Activated CD4-positive, CD25-positive, alpha-beta regulatory T cell (primary cell): ENCODE measurements around the gene EBF4.
"Not testable (repeated sequence)": the region's sequence is repeated elsewhere in the genome, so short reads cannot be mapped to it uniquely, and the experiment has no call there.

Experiments
- DNase-seq, 4 experiments: peaks; one replicate each; lab custom pipeline; 2025; lab: John Stamatoyannopoulos, UW

Gene EBF4

DNA sequence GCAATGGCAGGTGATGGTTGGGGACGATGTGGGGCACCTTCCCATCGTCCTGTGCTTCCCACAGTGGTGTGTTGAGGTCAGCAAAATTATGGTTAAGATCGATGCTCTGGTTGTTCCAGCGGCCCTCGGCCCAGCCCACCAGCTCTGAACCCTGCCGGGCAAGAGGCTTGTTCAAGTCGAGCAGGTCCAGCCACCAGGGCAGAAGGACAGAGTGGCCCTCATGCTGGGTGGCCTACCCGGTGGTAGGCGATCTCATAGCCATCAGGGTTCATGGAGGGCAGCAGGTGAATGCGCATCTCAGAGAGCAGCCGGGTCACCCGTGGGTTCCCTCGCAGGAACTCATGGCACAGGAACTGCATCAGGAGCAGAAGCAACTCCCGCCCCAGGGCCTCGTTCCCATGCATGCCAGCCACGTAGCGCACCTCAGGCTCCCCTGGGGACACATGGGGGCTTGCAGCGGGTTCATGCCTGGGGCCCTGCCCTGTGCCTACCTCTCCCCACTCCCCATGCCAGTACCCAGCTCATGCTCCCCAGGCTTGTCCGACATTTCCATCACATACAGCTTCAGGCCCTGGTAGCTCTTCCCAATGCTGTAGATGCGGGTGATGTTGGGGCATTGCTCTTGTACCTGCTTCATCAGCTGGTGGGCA, 103.6 kb downstream of the EBF4 start:
- DNase-seq, result no peak

DNA sequence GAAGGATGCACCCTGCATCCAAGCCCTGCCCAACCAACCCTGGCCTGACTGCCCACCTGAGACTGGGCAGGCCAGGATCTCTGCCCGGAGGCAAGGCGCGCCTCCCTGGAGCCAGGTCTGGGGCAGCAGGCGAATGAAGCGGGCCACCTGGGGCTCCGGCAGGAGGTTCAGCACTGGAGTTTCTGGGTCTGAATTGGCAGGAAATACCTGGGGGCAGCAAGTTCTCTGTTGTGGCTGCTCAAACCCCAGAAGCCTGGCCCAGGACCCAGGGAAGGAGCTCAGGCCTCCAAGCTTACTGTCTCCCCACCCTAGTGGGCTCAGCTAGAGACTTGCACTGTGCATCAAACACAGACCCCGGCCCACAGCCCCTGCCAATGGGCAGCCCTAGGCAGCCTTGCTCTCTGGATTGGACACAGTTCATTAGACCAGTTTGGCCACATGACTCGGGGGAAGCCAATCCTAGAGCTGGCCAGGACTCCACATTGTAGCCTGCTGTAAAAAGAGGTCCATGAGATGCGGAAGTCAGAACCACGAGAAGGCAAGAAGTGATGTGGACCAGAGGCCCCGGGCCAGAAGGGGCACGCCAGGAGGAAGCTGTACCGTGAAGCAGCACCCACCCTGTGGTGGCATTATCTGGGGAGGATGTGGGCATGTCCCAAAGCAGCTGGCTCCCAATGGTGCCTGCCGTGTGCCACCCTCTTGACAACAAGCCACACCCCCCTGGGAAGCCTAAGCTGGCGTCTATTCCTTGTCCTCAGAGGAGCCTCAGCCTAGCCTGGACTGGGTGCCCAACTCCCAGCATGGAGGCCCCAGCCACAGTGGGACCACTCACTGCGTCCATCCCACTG, 104.8 kb downstream of the EBF4 start:
- no peak for DNase-seq

DNA sequence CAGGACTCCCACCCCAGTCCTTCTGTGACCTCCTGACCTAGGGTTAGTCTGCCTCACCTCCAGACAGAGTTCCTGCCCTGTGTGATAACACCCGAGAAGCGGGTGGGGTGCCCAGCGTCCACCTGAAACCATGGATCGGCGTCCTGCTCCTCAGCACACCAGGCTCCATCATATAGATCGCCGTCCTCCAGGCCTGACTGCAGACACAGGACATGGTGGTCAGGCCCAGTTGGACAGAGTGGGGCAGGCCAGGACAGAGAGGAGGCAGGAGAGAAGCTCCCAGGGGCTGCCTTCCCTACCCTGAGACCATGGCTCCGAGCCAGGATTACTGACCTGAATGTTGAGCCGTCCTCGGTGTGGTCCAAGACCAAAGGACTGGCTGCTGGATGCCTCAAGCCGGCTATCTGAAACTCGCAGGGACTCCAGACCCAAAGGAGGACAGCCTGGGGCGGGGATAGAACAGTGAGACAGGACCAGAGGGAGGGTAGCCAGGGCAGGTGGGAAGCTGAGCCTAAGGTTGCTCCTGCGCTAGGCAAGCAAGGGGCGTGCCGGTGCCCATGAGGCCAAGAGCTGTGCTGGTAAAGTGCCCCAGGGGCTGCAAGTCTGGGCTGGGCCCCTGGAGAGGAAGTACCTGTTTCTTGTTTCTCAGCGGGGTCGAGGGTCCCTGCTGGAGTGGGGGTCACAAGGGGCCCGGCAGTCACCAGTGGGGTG, 105.7 kb downstream of the EBF4 start:
- no peak for DNase-seq

DNA sequence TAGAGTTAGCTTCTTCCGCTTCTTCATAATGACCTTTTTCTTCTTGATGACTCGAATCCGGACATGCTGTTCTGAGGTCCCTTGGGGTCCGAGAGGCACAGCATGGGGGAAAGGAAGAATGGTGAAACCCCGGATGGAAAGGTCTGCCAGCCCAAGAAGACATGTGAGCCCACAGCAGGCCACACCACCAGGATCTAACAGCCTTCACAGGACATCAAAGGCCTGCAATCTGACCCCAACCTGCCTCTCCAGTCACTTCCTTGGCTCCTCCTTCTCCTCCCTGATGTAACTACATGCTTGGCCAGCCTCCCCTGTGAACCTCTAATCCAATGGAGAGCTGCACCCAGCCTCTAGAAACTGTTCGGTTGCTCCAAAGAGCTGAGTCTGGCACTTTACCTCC, 106.2 kb downstream of the EBF4 start:
- no peak for DNase-seq

GRCh38 chr20:2799271-2799670, 106.7 kb downstream of the EBF4 start:
- no peak for DNase-seq

DNA sequence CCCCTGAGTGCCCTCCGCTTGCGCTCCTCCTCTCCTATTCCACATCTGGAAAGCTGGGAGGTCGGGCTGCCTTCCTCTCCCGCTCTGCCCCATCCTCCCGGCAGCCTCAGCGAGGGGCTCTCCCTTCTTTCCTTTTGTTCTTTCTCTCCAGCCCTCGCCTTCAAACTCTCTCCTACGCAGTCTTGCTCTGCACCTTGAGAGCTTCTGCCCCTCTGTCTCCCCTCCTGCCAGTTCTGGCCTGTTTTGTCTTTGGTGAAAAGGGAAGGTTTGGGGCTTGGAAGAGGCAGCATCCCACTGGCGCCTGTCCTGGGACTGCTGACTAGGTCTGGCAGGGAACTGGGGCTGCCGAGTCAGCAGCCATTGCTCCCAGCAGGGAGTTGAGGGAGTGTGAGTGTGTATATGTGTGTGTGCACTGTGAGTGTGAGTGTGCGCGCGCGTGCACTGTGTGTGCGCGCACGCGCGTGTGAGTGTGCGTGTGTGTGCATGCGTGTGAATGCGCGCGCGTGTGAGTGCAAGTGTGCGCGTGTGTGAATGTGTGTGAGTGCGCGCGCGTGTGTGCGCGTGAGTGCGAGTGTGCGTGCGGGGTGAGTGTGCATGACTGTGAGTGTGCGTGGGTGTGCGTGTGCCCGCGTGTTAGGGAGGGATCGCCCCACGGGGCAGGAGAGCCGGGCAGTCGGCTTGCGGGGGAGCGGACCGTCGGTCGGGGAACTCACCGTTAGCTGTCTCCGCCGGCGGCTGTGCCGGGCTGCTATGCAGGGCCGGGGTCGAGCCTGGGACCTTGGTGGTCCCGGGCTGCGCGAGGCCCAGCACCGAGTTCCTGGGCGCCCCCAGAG, 107.3 kb downstream of the EBF4 start:
- no peak for DNase-seq

DNA sequence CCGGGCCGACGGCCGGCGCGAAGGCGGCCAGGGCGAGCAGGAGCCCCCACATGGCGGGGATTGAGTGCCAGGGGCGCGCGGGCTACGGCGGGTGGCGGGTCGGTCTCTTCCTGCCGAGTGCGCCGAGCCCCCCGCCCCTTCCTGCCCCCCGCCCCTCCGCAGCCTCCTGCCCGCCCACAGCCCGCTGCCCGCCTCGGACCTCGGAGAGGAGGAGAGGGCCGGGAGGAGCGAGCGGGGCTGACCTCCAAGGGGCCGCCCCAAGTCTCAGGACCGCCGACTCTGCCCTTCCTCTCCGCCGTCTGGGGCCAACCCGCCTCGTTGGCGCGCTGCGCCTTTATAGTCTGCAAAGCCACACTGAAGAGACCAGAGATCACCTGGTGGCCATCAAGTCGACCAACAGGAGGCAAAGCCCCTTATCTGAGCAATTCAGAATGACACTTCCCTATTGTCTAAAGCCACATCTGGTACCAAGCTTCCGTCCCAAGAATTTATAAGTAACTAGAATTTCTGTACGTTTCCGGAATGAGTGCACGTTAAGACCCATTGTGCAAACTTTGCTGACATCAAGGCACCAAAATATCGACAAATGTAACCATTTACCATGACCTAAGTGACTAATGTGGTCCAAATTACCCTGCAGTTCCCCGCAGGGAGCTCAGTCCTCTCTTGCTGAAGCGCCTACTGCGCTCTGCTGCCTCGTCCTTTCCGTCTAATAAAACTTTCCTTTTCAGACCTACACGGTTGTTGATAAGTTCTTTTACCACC, 108.1 kb downstream of the EBF4 start, which contains the start of gene CPXM1:
TSS of gene CPXM1 (minus strand) at position 107 of the 765 bp plus-strand sequence. CDS start at position 52, 55 bp downstream.
- no peak for DNase-seq

DNA sequence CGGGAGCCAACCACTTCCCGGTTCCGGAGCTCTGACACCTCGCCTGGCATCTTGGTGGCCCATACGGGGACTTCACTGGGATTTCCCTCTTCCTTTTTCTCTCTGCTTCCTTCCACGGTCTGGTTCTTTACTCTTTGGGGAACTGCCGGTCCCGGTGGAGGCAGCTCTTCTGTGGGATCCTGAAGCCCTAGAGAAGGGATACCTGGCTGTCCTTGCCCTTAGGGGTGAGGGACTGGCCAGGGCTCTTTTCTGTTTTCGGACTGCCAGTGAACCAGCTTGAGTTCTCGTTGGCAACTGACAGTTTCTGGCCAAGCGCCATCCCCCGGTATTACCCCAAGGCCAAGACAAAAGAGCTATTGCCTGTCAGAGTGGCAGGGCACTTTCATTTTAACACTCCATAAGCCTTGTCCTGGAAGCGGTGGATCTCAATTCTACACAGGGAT, 108.7 kb downstream of the EBF4 start:
- DNase-seq, result no peak

DNA sequence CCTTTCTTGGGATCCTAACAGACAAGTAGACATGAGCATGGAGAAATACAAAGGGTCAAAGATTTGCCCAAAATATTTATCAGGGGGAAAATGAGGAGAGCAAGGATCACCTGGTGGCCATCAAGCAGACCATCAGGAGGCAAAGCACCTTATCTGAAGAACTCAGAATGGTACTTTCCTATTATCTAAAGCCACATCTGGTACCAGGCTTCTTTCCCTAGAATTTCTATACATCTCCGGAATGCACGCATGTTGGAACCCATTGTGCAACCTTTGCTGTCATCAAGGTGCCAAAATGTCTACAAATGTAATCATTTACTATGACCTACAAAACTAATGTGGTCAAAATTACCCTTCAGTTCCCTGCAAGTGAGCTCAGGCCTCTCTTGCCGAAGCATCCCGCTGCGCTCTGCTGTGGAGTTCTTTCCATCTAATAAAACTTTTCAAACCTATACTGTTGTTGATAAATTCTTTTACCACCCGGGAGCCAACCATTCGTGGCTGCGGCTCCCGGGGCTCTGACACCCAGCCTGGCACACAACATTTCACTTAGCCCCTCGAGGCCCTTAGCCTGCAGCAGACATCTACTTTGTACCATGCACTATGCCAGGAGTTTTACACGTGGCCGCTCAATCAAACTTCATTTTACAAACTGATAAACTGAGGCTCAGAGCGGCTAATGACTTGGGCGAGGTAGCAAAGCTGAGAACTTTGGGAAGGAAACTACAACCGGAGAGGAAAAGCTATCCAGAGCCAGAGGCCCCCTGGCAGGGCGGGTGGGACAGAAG, 111.7 kb downstream of the EBF4 start:
- DNase-seq, result no peak

DNA sequence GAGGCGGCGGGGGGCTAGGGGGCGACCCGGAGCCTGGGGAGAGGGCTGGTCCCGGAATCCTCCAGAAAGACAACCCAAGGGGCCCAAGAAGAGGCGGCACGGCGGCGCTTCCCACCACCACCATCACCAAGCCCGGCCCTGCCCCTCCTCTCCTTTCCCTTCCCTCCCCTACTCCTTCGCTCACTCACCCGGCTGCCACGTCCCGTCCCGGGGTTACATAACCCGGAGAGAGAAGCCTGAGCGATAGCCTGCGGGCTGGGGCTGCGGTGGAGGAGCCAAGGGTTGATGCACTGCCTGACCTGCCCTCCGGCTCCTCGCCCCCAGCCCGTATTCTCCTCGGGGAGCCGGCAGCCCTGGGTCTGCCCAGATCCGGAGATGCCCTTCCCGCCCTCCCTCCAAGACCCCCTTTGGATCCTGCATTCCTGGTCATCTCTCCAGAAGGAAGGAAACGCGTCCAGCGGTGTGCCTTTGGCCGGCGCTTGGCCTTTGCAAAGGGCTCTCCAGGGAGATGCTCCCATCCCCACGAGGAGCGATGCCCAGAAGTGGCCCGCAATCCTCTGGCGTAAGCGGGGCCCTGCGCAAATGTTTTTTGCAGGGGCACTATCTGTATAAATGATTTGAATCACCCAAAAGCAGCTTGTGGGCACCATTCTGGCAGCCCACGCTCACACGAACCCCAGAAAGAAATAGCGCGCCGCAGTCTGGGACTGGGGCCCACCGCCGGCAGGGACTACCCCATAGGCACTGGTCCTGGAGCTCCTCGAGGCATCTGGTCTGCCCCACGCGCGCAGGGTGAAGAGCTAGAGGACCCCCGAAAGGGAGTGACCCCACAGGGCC, 112.5 kb downstream of the EBF4 start:
- no peak for DNase-seq

GRCh38 chr20:2805689-2806350, 113.2 kb downstream of the EBF4 start:
- no peak for DNase-seq

DNA sequence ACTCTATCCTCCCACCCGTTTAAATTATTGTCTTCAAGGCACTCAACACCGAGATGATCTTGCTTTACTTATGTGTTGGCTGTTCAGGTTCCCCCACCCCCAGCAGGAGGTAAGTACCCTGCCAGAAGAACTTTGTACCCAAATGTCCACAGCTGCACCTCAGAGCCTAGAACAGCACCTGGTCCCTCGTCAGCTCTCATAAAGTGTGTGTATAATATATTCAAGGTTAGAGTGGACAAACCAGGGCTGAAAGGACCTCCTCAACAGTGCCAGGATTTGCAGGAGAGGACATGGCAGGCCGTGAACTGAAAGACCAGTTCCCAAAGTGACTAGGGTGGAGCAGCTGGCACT, 113.7 kb downstream of the EBF4 start:
- DNase-seq, result no peak

GRCh38 chr20:2807019-2807418, 114.4 kb downstream of the EBF4 start:
- no peak for DNase-seq

- not testable (repeated sequence) for DNase-seq
Measured at GRCh38 chr20:2807929-2808328, 115.3 kb downstream of the EBF4 start.

DNA sequence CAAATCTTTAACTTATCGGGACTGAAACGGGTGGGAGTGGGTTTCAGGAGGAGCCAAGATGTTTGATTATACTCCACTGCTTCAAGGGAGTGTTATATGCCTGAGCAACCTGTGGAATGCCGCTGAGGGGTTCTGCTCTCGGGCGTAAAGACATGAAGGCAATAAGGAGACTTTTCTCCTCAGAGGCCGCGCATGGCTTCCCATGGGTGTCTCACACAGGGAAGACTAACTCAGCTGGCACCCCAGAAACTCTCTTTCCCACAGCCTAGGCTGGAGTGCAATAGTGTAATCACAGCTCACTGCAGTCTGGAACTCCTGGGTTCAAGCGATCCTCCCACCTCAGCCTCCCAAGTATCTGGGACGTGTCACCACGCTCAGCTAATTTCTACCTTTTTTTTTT, 117.1 kb downstream of the EBF4 start:
- DNase-seq, result no peak
